NCI-H1436 treated with DMSO at 0.1 percent for 48 hours (cell line): ENCODE results near the gene IHH.

Source experiments
- DNase-seq: peaks from one replicate; lab custom pipeline; 2025; lab: John Stamatoyannopoulos, UW

The IHH gene

GRCh38 chr2:219037783-219038499, 22.8 kb downstream of the IHH start:
- DNase-seq: no peak

DNA sequence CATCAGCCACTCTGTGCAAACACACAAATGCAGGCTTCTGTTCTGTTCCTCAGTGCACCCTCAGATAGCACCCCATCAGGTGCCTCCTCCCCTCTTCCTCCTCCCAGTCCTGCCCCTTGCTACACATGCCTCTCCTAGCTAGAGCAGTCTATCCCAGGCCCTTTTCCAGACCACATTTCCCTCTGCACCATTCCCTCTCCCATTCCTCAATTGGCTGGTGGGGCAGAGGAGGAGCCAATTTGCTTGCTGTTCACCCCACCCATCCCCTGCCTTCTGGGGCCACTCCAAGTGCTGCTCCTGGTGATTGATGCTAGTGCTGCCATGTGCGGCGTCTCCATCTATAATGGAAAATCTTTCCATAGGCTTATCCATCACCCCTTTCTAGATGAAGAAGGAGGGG, 24.8 kb downstream of the IHH start:
- DNase-seq: no peak

GRCh38 chr2:219034823-219035222, 25.9 kb downstream of the IHH start:
- DNase-seq: no peak

- no peak for DNase-seq
Measured at GRCh38 chr2:219032051-219032745, 28.5 kb downstream of the IHH start.

- no peak for DNase-seq
Measured at GRCh38 chr2:219031005-219031738, 29.5 kb downstream of the IHH start.

GRCh38 chr2:219030177-219030940, 30.4 kb downstream of the IHH start:
- DNase-seq: no peak

DNA sequence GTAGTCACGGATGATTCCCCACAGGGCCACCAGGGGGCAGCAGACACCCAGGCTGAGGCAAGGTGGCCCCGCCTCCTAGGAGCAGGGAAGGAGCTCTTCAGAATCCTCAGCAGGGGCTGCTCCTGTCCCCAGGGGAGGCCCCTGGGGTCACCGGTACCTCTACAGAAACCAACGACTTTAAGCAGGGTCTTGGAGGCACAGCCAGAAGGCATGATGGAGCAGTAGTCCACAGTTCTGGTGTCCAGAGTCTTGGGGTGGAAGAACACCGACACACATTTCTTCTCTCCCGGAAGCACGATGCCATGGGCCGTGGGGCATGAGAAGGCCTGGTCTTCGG, 30.9 kb downstream of the IHH start:
- DNase-seq: no peak

DNA sequence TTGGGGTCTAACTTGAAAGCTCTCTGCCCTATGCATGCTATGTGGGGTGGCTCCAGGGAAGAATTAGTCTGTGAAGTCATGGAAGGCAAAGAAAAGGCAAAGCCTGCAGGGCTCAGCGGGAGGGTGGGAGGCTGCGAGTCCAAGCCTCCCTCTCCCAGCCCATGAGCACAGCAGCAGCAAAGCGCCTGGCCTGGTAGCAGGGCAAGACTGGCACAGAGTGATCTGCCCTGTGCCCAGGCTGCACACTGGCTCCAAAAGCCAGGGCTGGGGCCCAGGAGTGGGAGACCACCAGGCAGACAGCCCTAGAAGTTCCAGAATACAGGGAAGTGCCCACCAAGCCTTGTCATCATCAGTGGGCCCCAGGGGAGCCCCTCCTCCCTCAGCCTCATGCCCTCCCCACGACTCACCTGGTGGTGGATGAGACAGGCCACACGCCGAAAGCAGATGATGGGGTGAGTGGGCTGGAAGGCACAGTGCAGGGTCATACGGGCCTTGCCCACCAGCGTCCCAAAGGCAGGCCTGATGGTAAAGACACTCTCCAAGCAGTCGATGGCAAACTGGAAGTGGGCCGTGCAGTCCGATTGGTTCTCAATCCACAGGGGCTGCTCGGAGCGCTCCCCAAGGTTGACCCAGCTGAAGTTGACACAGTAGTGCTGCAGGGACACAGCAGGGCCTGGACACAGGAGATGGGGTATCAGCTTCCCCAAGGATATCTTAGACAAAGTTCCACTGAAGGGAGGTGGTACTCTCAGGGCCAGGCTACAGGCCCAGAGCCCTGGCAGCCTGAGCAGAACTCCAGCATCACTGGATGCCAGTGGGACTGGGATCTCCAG, 31.5 kb downstream of the IHH start:
- no peak for DNase-seq

DNA sequence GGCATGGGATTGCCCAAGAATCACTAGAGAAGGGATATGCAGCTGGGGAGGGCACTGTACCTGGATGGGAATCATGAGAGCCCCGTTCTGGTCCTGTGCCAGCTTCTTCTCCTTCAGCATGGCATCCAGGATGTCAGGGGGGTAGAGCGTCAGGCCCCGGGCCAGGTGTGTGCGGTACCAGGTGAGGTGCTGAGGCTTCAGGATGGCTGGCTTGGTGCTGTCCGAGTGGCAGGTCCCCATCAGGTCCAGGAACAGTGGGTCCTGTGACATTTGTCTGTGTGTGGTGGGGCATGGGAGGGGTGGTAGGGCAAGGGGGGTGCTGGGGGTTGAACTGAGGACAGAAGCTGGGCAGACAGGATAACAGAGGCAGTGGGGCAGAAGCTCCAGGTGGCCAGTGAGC, 32.6 kb downstream of the IHH start:
- no peak for DNase-seq

DNA sequence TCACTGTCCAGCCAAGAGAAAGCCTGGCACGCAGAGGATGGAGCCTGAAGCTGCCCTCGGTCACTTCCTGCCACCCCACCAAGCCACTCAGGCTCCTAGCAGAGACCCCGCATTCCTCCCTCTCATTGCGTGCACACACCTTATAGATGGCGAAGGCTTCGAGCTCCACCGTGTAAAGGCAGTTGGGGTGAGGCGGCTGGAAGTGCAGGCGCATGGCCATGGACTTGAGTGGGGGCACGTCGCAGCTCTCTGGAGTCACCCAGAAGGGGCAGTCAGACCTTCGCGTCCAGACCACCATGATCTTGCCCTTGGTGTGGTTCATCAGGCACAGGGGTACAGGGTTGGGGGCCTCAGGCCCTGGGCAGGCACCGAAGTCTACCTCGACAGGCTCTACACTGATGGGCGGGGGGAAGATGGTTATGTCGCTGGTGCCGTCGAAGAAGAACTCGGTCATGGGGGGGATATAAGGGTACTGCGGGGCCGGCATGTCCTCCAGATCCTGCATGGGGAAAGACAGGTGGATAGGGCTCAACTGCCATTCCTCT, 33.1 kb downstream of the IHH start:
- DNase-seq: no peak

GRCh38 chr2:219026946-219027345, 33.8 kb downstream of the IHH start:
- no peak for DNase-seq

- no peak for DNase-seq
Measured at GRCh38 chr2:219025637-219026585, 34.8 kb downstream of the IHH start.

DNA sequence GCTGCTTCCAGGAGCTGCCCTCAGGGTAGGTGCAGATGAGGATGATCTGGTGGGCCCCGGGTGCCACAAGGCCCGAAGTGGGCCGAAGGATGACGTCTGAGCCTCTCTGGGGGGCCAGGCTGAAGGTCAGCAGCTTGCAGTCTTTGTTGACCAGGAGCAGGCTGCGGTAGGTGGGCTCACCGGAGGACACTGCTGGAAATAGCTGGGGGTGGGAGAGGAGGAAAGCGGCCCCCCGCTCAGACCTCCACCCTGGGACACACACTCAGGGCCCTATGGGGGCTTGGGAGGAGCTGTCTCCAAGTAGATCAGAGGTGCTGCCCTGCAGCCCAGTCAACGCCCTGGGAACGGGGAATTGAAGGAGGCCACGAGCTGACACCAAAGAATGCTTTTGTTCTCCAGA, 36.7 kb downstream of the IHH start:
- DNase-seq: no peak

GRCh38 chr2:219023045-219023605, 37.6 kb downstream of the IHH start:
- no peak for DNase-seq

DNA sequence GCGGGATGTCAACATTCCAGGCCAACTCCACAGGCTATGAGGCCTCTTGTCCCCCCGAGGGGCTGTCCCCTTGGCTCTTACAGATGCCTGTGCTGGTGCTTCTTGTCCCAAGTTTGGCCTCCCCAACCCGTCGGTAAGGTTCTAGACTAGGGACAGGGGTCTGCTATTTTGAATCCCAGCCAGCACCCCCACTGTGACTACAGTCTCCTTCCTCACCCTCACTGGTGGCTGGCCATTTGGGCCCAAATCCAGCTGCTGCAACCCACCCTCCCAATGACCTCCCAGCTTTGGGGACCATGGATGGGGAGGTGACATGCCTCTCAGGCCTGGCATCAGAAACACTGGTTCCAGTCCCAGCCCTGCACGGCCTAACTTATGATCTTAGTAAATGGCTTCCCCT, 38.1 kb downstream of the IHH start:
- no peak for DNase-seq

DNA sequence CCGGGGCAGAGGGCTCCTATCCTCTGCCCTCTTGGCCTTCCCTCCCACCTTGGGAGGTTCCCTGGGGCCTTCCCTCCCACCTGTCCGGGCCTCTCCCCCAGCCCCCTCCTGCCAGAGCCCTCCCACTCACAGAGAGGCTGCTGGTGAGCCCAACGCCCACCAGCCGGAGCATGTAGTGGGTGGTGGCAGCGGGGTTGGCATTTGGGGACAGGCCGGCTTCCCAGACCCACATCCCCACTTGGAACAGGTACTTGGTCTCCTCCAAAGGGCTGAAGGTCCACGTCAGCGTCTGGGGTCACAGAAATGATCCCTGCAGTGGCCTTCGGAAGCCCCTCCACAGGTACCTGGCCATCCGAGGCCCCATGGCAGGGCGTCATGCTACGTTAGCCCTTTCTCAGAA, 38.7 kb downstream of the IHH start:
- no peak for DNase-seq

DNA sequence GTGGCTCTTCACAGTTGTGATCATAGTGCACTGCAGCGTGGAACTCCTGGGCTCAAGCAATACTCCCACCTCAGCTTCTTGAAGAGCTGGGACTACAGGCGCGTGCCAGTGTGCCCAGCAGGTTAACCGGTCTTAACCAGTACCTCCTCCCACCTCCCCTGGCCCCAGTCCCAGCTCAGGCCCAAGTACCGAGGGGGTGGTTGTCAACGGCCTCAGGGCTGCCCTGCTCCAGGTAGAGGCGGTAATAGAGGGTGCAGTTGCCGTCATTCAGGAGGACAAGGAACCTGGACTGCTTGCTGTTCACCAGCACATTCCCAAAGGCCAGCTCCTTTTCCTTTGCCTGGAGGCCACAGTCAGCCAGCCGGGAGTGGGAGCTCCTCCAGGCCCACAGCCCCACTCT, 39.1 kb downstream of the IHH start:
- no peak for DNase-seq

- no peak for DNase-seq
Measured at GRCh38 chr2:219020604-219021365, 39.9 kb downstream of the IHH start.

- DNase-seq: no peak
Measured at GRCh38 chr2:219019436-219019835, 41.3 kb downstream of the IHH start.
